C4-2B (cell line): ENCODE measurements around the gene SLC6A2.

Experiments used
- ZFX ChIP-seq: fragments of 450-650 bp; IDR thresholded peaks from 2 replicates; pipeline ENCODE4 v1.6.1; 2017
- TF ChIP-seq, protein P1 (sequence below): fragments of 450-650 bp; conservative IDR thresholded peaks from 2 replicates; pipeline ENCODE4 v1.5.1; 2017; ENCODE audit warnings: mild to moderate bottlenecking

DNA sequence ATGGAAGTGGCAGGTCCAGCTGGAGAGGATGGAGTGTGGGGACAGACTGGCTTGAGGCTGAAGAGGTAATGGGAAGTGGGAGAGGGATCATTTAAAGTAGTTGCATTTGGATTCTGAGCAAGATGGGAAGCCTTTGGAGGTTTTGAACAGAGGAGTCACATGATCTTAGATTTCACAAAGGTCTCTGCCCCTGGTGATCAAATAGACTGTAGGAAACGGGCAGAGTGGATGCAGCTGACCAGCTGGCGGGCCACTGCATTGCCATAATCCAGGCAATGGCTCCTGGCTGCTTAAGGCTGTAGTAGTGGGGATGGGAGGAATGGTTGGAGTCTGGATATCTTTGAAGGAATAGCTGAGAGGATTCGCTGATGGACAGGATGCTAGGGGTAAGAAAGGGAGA lies 81.5 kb downstream of the SLC6A2 start:
- TF ChIP-seq, protein P1, sequence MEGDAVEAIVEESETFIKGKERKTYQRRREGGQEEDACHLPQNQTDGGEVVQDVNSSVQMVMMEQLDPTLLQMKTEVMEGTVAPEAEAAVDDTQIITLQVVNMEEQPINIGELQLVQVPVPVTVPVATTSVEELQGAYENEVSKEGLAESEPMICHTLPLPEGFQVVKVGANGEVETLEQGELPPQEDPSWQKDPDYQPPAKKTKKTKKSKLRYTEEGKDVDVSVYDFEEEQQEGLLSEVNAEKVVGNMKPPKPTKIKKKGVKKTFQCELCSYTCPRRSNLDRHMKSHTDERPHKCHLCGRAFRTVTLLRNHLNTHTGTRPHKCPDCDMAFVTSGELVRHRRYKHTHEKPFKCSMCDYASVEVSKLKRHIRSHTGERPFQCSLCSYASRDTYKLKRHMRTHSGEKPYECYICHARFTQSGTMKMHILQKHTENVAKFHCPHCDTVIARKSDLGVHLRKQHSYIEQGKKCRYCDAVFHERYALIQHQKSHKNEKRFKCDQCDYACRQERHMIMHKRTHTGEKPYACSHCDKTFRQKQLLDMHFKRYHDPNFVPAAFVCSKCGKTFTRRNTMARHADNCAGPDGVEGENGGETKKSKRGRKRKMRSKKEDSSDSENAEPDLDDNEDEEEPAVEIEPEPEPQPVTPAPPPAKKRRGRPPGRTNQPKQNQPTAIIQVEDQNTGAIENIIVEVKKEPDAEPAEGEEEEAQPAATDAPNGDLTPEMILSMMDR, result no peak
- TF ChIP-seq ZFX, result no peak
